Measurements from ENCODE around the gene CACNA1C. TPM values are rescaled to one million over a fixed set of nuclear protein-coding genes. Genes with fewer than 3 reads are reported as not detected.

Gene CACNA1C
- polyA plus RNA-seq, 1 of the 3 experiments (the other 2 are of a cell fraction) = 1.5 TPM

- WGBS (ENCODE audit: low lambda C conversion rate) = 89% methylated on average over 10 of the region's 10 CpGs
- ChIA-PET CTCF (no interaction called here), POLR2A (no interaction called here)
- Histone ChIP-seq H3K4me1 (ENCODE audit: control insufficient read depth in 1 of 2, insufficient read depth in 2 of 2, low read depth in 1 of 2, low read length in 1 of 2) (peaks cover 0 to 5% of the 10 kb centered on the region in 2 experiments; a peak in 1 of 4 replicates), H4K20me1 (ENCODE audit: insufficient read depth) (no peaks in the 10 kb centered on the region), H3K27me3 (ENCODE audit: insufficient read depth) (no peaks in the 10 kb centered on the region), H2AFZ (ENCODE audit: low read depth) (no peak overlapping the region), H3K36me3 (replicated peaks in 1 of 2; ENCODE audit: control insufficient read depth in 1 of 2, insufficient read depth in 2 of 2, low read length in 1 of 2) (no peaks in the 10 kb centered on the region), H3K4me2 (no peak overlapping the region), H3K9ac (no peak overlapping the region), H3K79me2 (ENCODE audit: insufficient read depth) (no peaks in the 10 kb centered on the region), H3K9me3 (no peaks in the 10 kb centered on the region), H3K27ac (ENCODE audit: low read depth in 2 of 2, low read length in 1 of 2) (no peak overlapping the region), H3K9me2 (no peaks in the 10 kb centered on the region), H3K4me3 (ENCODE audit: low read depth in 2 of 2, low read length in 1 of 2) (no peak overlapping the region), H3F3A (replicated peaks; ENCODE audit: insufficient read depth) (peaks cover 16% of the 10 kb centered on the region)
- no peak for DNase-seq
- TF ChIP-seq GABPA (IDR thresholded peaks at IDR 0.05; ENCODE audit: low read depth) = no peak
- no peak for TF ChIP-seq EP300 (IDR thresholded peaks at IDR 0.05; ENCODE audit: borderline replicate concordance in 1 of 2, low read depth in 1 of 2, low read length in 1 of 2)
Measured at GRCh38 chr12:2616763-2617162, 564.0 kb downstream of the CACNA1C start.

DNA sequence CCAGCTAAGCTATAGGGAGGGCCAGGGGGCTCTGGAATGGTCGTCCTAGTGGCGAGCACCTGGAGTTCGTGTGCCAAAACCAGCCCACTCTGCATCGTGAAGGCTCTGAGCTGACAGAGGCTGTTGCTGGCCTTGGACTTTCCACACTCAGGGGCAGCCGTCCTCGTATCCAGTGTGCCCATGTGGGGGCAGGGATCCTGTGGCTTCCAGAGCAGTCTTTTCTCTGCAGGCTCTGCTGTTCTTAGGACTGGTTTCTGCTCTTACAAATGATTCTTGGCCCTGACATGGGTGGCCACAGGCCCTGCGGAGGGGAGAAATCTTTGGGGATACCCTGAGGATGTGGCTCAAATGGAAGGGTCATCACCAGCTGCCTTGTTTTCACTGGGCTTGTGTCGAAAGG is 564.6 kb downstream of the CACNA1C start:
- no peaks in the 10 kb centered on the region for H3K9me2 ChIP-seq
- H3K79me2 ChIP-seq (ENCODE audit: insufficient read depth) = no peaks in the 10 kb centered on the region
- H3K9me3 ChIP-seq = no peaks in the 10 kb centered on the region
- H3K9ac ChIP-seq = no peak overlapping the region
- no peak overlapping the region for H3K4me2 ChIP-seq
- no peaks in the 10 kb centered on the region for H3K27me3 ChIP-seq (ENCODE audit: insufficient read depth)
- H3K4me1 ChIP-seq (ENCODE audit: control insufficient read depth in 1 of 2, insufficient read depth in 2 of 2, low read depth in 1 of 2, low read length in 1 of 2) = peaks cover 0 to 5% of the 10 kb centered on the region in 2 experiments; a peak in 1 of 4 replicates
- no peaks in the 10 kb centered on the region for H3K36me3 ChIP-seq (replicated peaks in 1 of 2; ENCODE audit: control insufficient read depth in 1 of 2, insufficient read depth in 2 of 2, low read length in 1 of 2)
- no peak overlapping the region for H2AFZ ChIP-seq (ENCODE audit: low read depth)
- no peak overlapping the region for H3K27ac ChIP-seq (ENCODE audit: low read depth in 2 of 2, low read length in 1 of 2)
- H3F3A ChIP-seq (replicated peaks; ENCODE audit: insufficient read depth) = peaks cover 16% of the 10 kb centered on the region
- no peak for DNase-seq
- ChIA-PET POLR2A (no interaction called here), CTCF (no interaction called here)
- no peak overlapping the region for H3K4me3 ChIP-seq (ENCODE audit: low read depth in 2 of 2, low read length in 1 of 2)
- TF ChIP-seq RFX5 (IDR thresholded peaks at IDR 0.05; ENCODE audit: low read length) (no peak), TAF1 (IDR thresholded peaks at IDR 0.05; ENCODE audit: borderline replicate concordance, low read depth, low read length) (no peak), NFIC (IDR thresholded peaks at IDR 0.05; ENCODE audit: borderline replicate concordance) (no peak), NRF1 (IDR thresholded peaks at IDR 0.05; ENCODE audit: low read depth, low read length) (no peak), CHD2 (IDR thresholded peaks at IDR 0.05; ENCODE audit: low read length, partially characterized antibody) (no peak), SMC3 (IDR thresholded peaks at IDR 0.05; ENCODE audit: low read depth, low read length) (no peak), MEF2A (IDR thresholded peaks at IDR 0.05; ENCODE audit: borderline replicate concordance, low read depth) (no peak), FOSL2 (IDR thresholded peaks at IDR 0.05; ENCODE audit: borderline replicate concordance, low read depth) (no peak)
- TF ChIP-seq, protein P1, sequence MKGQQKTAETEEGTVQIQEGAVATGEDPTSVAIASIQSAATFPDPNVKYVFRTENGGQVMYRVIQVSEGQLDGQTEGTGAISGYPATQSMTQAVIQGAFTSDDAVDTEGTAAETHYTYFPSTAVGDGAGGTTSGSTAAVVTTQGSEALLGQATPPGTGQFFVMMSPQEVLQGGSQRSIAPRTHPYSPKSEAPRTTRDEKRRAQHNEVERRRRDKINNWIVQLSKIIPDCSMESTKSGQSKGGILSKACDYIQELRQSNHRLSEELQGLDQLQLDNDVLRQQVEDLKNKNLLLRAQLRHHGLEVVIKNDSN (IDR thresholded peaks at IDR 0.05; ENCODE audit: borderline replicate concordance, low read depth) = no peak
- whole genome bisulfite sequencing (ENCODE audit: low lambda C conversion rate) = 88% methylated on average over 8 of the region's 8 CpGs
- no peaks in the 10 kb centered on the region for H4K20me1 ChIP-seq (ENCODE audit: insufficient read depth)

- POLR2A ChIA-PET = no interaction called here
- CTCF ChIA-PET = interaction anchor here (1.1 kb wide), 1 partner anchor 35 kb away, joined by 4 read pairs; no protein-coding TSS in a partner anchor
- no peak for TF ChIP-seq NFIC (IDR thresholded peaks at IDR 0.05; ENCODE audit: borderline replicate concordance)
- TF ChIP-seq SIN3A (IDR thresholded peaks at IDR 0.05; ENCODE audit: borderline replicate concordance, low read depth, low read length) = no peak
- TF ChIP-seq RFX5 (IDR thresholded peaks at IDR 0.05; ENCODE audit: low read length) = no peak
- TF ChIP-seq POLR2AphosphoS5 (IDR thresholded peaks at IDR 0.05; ENCODE audit: low read depth, low read length) = no peak
- TF ChIP-seq, protein P2, sequence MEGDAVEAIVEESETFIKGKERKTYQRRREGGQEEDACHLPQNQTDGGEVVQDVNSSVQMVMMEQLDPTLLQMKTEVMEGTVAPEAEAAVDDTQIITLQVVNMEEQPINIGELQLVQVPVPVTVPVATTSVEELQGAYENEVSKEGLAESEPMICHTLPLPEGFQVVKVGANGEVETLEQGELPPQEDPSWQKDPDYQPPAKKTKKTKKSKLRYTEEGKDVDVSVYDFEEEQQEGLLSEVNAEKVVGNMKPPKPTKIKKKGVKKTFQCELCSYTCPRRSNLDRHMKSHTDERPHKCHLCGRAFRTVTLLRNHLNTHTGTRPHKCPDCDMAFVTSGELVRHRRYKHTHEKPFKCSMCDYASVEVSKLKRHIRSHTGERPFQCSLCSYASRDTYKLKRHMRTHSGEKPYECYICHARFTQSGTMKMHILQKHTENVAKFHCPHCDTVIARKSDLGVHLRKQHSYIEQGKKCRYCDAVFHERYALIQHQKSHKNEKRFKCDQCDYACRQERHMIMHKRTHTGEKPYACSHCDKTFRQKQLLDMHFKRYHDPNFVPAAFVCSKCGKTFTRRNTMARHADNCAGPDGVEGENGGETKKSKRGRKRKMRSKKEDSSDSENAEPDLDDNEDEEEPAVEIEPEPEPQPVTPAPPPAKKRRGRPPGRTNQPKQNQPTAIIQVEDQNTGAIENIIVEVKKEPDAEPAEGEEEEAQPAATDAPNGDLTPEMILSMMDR (IDR thresholded peaks at IDR 0.05) = no peak
- TF ChIP-seq FOSL2 (IDR thresholded peaks at IDR 0.05; ENCODE audit: borderline replicate concordance, low read depth) = no peak
- TF ChIP-seq, protein P1 (IDR thresholded peaks at IDR 0.05; ENCODE audit: borderline replicate concordance, low read depth) = no peak
- no peak for TF ChIP-seq YY1 (IDR thresholded peaks at IDR 0.05; ENCODE audit: low read depth)
- TF ChIP-seq ELF1 (IDR thresholded peaks at IDR 0.05) = no peak
- no peak for TF ChIP-seq TEAD4 (IDR thresholded peaks at IDR 0.05; ENCODE audit: borderline replicate concordance, insufficient read depth)
- TF ChIP-seq JUND (IDR thresholded peaks at IDR 0.05) = no peak
- no peak for TF ChIP-seq RCOR1 (IDR thresholded peaks at IDR 0.05; ENCODE audit: low read length)
- TF ChIP-seq TCF12 (IDR thresholded peaks at IDR 0.05) = no peak
- no peak for TF ChIP-seq GABPA (IDR thresholded peaks at IDR 0.05; ENCODE audit: low read depth)
Measured at GRCh38 chr12:2618291-2618995, 565.7 kb downstream of the CACNA1C start.

More at GRCh38 chr12:2618291-2618995, 565.7 kb downstream of the CACNA1C start:
- no peaks in the 10 kb centered on the region for H3K36me3 ChIP-seq (replicated peaks in 1 of 2; ENCODE audit: control insufficient read depth in 1 of 2, insufficient read depth in 2 of 2, low read length in 1 of 2)
- WGBS (ENCODE audit: low lambda C conversion rate) = 80% methylated on average over 9 of the region's 12 CpGs
- no peak overlapping the region for H3K9ac ChIP-seq
- H2AFZ ChIP-seq (ENCODE audit: low read depth) = no peak overlapping the region
- H3K9me2 ChIP-seq = no peaks in the 10 kb centered on the region
- no peak overlapping the region for H3K27ac ChIP-seq (ENCODE audit: low read depth in 2 of 2, low read length in 1 of 2)
- peaks cover 8% of the 10 kb centered on the region for H3F3A ChIP-seq (replicated peaks; ENCODE audit: insufficient read depth)
- H4K20me1 ChIP-seq (ENCODE audit: insufficient read depth) = no peaks in the 10 kb centered on the region
- no peaks in the 10 kb centered on the region for H3K9me3 ChIP-seq
- H3K4me3 ChIP-seq (ENCODE audit: low read depth in 2 of 2, low read length in 1 of 2) = no peak overlapping the region
- H3K4me1 ChIP-seq (ENCODE audit: control insufficient read depth in 1 of 2, insufficient read depth in 2 of 2, low read depth in 1 of 2, low read length in 1 of 2) = peaks cover 0 to 5% of the 10 kb centered on the region in 2 experiments; a peak in 1 of 4 replicates
- no peak for DNase-seq
- H3K27me3 ChIP-seq (ENCODE audit: insufficient read depth) = no peaks in the 10 kb centered on the region
- no peaks in the 10 kb centered on the region for H3K79me2 ChIP-seq (ENCODE audit: insufficient read depth)
- H3K4me2 ChIP-seq = no peak overlapping the region
